GM19193 (cell line): ENCODE results near the gene SLC4A5.

Experiments used
- POLR2A ChIP-seq: IDR thresholded peaks from 4 replicates; pipeline ENCODE4 v1.6.1; 2011; ENCODE audit not compliant: insufficient read depth, insufficient read length; ENCODE audit errors: extremely low read depth

Gene SLC4A5

DNA sequence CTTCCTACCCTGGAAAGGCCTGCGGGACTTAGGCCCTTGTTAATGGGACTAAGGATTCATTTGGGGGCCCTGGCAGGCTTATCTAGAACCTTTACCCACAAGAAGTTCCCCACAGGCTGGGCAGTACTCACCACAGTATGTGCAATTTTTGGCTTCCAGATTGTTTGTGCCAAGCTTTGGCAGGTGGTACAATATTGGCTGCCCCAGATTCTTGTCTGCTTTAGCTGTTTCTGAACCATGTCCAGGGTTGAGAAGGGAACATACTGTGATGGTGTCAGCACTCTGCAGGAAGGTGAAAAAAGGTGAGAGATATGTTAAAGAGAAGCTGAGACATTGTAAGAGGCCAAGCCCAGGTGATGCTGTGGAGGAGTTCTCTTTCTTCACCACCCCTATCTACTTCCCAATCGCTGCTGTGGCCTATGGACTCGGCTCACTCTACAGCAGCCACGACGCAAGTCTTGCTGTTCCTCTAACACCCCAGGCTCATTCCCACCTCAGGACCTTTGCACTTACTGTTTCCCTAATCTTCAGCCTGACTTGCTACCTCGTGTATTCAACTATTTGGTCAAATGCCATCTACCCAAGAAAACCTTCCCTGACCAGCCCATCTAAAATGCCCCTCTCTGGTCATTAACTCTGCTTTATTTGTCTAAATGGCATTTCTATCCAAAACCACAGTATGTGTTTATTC lies 9.2 kb downstream of the SLC4A5 start:
- no peak for TF ChIP-seq POLR2A

DNA sequence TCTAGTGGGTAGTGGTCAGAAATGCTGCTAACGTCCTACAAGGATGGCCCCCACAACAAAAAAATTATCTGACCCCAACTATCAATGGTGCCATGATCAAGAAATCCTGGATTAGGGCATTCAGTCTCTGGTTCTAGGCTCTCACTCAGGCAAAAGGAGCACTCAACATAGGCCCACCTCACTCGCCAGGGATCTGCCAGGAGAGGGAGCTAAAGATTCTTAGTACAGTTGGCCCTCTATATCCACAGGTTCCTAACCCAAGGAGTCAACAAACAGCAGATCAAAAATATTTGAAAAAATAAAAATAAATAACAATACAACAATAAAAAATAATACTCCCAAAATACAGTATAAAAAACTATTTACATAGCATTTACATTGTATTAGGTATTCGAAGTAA lies 10.0 kb downstream of the SLC4A5 start:
- no peak for TF ChIP-seq POLR2A

DNA sequence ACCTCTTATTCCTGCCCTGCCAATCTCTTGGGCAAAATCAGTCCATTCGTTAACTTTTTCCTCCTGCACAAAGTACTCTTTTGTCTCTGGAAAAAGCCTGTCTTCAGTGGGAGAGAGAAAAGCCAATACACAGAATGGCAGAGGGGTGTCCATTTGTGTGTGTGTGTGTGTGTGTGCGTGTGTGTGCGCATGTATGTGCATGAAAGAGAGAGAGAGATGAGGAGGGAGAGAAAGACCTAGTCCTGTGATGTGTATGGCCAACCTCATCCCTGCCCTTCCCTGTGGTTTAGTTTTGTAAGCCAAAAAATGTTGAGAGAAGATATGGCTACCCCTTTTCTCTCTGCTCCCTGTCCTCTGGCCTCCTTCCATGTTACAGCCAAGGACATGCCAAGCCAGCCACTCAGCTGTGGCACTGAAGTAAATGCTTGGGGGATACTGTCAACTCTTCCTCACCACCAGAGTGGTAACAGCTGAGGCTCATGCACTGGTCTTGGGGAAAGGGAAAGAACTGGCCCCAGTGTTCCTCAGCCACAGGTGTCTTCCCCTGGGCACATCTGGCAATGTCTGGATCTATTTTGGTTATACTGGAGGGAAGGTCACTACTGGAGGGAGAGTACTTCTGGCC lies 10.6 kb downstream of the SLC4A5 start:
- TF ChIP-seq POLR2A: no peak

GRCh38 chr2:74328573-74328972 lies 14.6 kb downstream of the SLC4A5 start:
- TF ChIP-seq POLR2A: no peak

- no peak for TF ChIP-seq POLR2A
Observed at GRCh38 chr2:74328074-74328473, 15.1 kb downstream of the SLC4A5 start.

- no peak for TF ChIP-seq POLR2A
Observed at GRCh38 chr2:74327627-74328026, 15.6 kb downstream of the SLC4A5 start.

DNA sequence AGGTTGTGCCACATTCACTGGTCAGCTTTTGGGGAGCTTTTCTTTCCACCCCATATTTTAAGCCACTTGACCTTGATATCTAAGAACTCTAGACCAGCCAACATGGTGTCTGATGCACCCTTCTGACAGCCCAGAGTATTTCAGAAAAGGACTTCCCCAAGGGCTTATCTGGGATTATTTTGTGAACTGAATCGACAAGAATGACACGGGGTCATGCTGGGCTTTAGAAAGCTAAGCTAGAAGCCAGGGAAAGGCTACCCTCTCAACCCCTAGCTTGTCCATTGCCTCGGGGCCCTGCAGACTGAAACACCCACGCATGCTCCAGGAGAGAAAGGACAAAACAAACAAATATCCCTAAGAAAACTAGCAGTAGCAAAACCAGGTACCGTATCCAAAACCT lies 16.0 kb downstream of the SLC4A5 start:
- TF ChIP-seq POLR2A: no peak

GRCh38 chr2:74325815-74326214 lies 17.4 kb downstream of the SLC4A5 start:
- TF ChIP-seq POLR2A: no peak

DNA sequence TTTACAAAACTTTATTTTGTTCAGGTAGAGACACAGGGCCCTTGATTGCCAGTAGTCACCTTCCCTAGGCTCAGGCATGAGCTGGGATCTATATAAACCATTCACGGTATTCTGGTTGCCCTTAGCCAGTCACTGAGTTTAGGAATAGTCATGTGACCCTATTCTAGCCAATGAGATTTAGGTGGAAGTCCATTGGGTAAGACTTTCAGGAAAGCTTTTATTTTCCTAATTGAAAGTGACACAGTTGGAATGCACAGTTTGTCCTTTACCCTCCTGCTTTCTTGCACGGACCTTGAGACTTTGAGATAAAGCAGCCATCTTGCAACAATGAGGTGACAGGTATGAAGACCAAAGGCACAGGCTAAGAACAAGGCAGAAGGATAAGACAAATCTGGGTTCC lies 21.5 kb downstream of the SLC4A5 start:
- no peak for TF ChIP-seq POLR2A

DNA sequence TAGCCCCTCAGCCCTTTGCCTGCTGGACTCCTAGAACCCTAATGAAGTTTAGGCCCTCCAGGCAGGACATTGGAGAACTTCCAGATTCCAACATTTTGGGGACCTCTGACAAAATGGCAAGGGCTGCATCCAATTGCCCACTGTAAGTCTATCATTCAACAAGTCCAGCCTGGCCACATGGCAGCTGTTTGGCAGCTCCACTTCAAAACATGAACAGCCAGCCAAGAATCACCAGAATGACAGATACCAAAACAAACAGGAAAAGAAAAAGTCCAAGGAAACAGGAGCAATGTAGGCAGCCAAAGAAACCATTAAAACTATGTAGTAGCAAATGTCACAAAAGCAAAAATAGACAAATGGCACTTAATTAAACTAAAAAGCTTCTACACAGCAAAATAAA lies 25.5 kb downstream of the SLC4A5 start:
- no peak for TF ChIP-seq POLR2A

DNA sequence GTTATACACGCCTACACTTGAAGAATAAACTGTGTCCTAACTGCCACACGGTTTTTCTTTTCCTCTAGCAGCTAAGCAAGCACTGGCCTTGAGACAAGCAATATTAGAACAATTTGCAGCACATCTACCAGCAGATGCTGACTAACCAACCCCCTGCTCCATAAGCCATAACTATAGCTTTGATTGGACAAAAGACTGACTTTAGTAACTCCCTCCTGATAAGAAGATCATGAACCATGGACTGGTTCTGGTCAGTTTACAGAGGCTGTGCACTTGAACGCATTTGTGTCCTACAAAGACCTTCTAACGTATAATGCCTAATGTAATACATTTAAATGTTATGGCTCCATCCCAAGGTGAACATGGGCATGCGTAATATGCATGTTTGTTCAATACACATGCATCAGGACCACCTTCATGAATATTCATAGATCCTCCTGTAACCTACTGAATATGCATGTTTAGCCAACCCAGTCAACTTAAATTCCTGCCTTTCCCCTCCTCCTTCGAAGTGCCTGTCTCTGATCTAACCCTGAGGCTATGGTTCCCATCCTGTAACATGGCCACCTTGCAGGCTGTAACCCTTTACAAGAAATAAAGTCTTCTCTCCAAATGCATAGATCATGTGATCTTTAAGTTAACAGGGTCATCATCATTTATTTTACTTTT lies 26.5 kb downstream of the SLC4A5 start:
- TF ChIP-seq POLR2A: no peak

DNA sequence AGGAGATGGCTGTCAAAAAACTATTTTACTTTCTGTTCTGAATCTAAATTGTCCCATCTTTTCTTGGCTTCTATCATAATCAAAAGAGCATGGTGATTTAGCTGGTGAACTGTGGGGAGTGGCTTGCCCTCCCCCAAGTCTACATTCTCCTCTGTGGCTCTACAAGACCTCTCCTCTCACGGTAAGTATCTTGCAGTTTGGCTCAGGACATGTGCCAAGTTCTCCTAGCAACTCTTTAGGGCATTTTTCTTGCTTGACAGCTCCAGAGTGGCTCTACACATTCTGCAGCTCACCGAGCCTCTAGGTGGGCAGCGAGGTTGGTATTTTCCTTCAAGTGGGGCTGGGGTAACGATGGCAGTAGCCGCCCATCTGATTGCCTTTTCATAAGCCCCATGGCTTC lies 29.1 kb downstream of the SLC4A5 start:
- no peak for TF ChIP-seq POLR2A

GRCh38 chr2:74313497-74313896 lies 29.7 kb downstream of the SLC4A5 start:
- TF ChIP-seq POLR2A: no peak

DNA sequence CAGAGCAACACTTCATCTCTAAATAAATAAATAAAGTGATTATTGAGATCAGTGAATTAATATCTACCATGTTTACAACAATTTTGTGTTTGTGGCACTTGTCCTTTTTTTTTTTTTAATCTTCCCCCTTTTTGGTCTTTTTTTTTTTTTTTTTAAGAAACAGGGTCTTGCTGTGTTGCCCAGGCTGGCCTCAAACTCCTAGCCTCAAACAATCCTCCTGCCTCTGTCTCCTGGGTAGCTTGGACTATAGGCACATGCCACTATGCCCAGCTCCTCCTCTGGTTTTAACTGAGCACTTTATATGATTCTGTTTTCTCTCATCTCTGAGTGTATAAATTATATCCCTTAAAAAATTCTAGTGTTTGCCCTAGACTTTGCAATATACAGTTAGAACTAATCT lies 30.3 kb downstream of the SLC4A5 start:
- no peak for TF ChIP-seq POLR2A

GRCh38 chr2:74307720-74308119 lies 35.5 kb downstream of the SLC4A5 start:
- TF ChIP-seq POLR2A: no peak
